PC-9 (cell line): ENCODE data around the gene BANF2.

Experiments
- EZH2 ChIP-seq: fragments of 200-600 bp; sonication (generic); IDR thresholded peaks from 2 replicates; pipeline ENCODE4 v1.8.0; 2017; ENCODE audit warnings: antibody characterized with exemption, low read depth
- TF ChIP-seq, protein P1 (sequence below): fragments of 200-600 bp; sonication (generic); conservative IDR thresholded peaks from 2 replicates; pipeline ENCODE4 v1.6.1; 2017; ENCODE audit warnings: mixed run types, antibody characterized with exemption, mild to moderate bottlenecking, moderate library complexity

- TF ChIP-seq, protein P1, sequence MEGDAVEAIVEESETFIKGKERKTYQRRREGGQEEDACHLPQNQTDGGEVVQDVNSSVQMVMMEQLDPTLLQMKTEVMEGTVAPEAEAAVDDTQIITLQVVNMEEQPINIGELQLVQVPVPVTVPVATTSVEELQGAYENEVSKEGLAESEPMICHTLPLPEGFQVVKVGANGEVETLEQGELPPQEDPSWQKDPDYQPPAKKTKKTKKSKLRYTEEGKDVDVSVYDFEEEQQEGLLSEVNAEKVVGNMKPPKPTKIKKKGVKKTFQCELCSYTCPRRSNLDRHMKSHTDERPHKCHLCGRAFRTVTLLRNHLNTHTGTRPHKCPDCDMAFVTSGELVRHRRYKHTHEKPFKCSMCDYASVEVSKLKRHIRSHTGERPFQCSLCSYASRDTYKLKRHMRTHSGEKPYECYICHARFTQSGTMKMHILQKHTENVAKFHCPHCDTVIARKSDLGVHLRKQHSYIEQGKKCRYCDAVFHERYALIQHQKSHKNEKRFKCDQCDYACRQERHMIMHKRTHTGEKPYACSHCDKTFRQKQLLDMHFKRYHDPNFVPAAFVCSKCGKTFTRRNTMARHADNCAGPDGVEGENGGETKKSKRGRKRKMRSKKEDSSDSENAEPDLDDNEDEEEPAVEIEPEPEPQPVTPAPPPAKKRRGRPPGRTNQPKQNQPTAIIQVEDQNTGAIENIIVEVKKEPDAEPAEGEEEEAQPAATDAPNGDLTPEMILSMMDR: no peak
- TF ChIP-seq EZH2: no peak
Observed at GRCh38 chr20:17765017-17765416, 65.3 kb downstream of the BANF2 start.
